H1 (cell line): ENCODE results near the gene AAR2. TPM values are rescaled to one million over a fixed set of nuclear protein-coding genes. Genes with fewer than 3 reads are reported as not detected.

Source experiments
- CTCF ChIA-PET: fragments of 300-600 bp; sonication (Branson Sonifier 250); formaldehyde crosslinking; loops from one replicate; lab custom pipeline; 2021; ENCODE audit not compliant: partially characterized antibody; lab: Charles Lee
- POLR2A ChIA-PET: fragments of 300-600 bp; sonication (Branson Sonifier 250); formaldehyde crosslinking; loops from one replicate; lab custom pipeline; 2021; ENCODE audit warnings: inconsistent platforms; ENCODE audit not compliant: partially characterized antibody; lab: Charles Lee
- DNase-seq, 2 experiments: peaks; one replicate each; pipeline versions ENCODE4 v3.0.0 to v3.0.0-alpha.2; 2010 to 2022; ENCODE audit warnings: low spot score in 2 of 2, low read depth in 1 of 2, mixed read lengths in 1 of 2
- FAIRE-seq: peaks from 2 replicates; lab custom pipeline; 2011; peaks lifted over from hg19 to GRCh38; lab: Jason Lieb, UNC
- H2AFZ ChIP-seq: 2 replicates; pipeline ENCODE4 v1.8.1; 2012; ENCODE audit warnings: low read length, inconsistent platforms
- H2AK5ac ChIP-seq: 2 replicates; pipeline ENCODE4 v1.6.1; 2013; ENCODE audit warnings: low read depth, low read length
- H2BK120ac ChIP-seq: replicated peaks from 2 replicates; pipeline ENCODE3; 2013; ENCODE audit warnings: low read depth, low read length, inconsistent platforms
- H2BK12ac ChIP-seq: 2 replicates; pipeline ENCODE4 v1.6.1; 2013; ENCODE audit warnings: low read depth, low read length
- H2BK15ac ChIP-seq: 2 replicates; pipeline ENCODE4 v1.6.1; 2013; ENCODE audit warnings: low read length
- H2BK20ac ChIP-seq: 2 replicates; pipeline ENCODE4 v1.6.1; 2013; ENCODE audit warnings: low read length
- H2BK5ac ChIP-seq: 2 replicates; pipeline ENCODE4 v1.6.1; 2013; ENCODE audit warnings: low read depth, low read length
- H3K14ac ChIP-seq: 2 replicates; pipeline ENCODE4 v1.6.1; 2013; ENCODE audit warnings: inconsistent platforms; ENCODE audit not compliant: insufficient read length
- H3K18ac ChIP-seq: 2 replicates; pipeline ENCODE4 v1.6.1; 2013; ENCODE audit warnings: low read length; ENCODE audit errors: extremely low read depth
- H3K23ac ChIP-seq: 2 replicates; pipeline ENCODE4 v1.6.1; 2013; ENCODE audit warnings: inconsistent platforms; ENCODE audit not compliant: insufficient read length
- H3K23me2 ChIP-seq: 2 replicates; pipeline ENCODE4 v1.6.1; 2013; ENCODE audit warnings: low read depth, low read length
- H3K27ac ChIP-seq: 2 replicates; pipeline ENCODE4 v1.6.1; 2011; ENCODE audit warnings: low read depth, low read length, inconsistent platforms
- H3K27me3 ChIP-seq, 4 experiments: replicated peaks in 1 of 4; 1 replicate in 1 of 4; 2 replicates in 3 of 4; pipeline versions ENCODE4 v1.6.1 to v1.8.1; 2011 to 2013; ENCODE audit warnings: low read length in 3 of 4, mild to moderate bottlenecking in 3 of 4, inconsistent platforms in 2 of 4, mixed read lengths in 2 of 4, moderate library complexity in 1 of 4; ENCODE audit not compliant: control insufficient read depth in 3 of 4, insufficient read depth in 3 of 4; ENCODE audit errors: extremely low read depth in 1 of 4
- H3K36me3 ChIP-seq, 4 experiments: 2 replicates each; pipeline versions ENCODE4 v1.6.1 to v1.8.1; 2011 to 2013; ENCODE audit warnings: mild to moderate bottlenecking in 4 of 4, low read length in 3 of 4, moderate library complexity in 2 of 4, control low read depth in 1 of 4, inconsistent platforms in 1 of 4; ENCODE audit not compliant: insufficient read depth in 4 of 4, control insufficient read depth in 2 of 4
- H3K4ac ChIP-seq: replicated peaks from 2 replicates; pipeline ENCODE3; 2013; ENCODE audit warnings: low read length, low read depth, mixed read lengths, inconsistent platforms; ENCODE audit not compliant: insufficient read length
- H3K4me1 ChIP-seq, 4 experiments: replicated peaks in 1 of 4; 1 replicate in 1 of 4; 2 replicates in 3 of 4; pipeline versions ENCODE4 v1.6.1 to v1.8.1; 2011 to 2013; ENCODE audit warnings: low read length in 3 of 4, inconsistent platforms in 2 of 4, mixed read lengths in 1 of 4; ENCODE audit not compliant: insufficient read depth in 4 of 4, control insufficient read depth in 3 of 4
- H3K4me2 ChIP-seq, 2 experiments: 2 replicates each; pipeline versions ENCODE4 v1.6.1 to v1.8.1; 2011 to 2013; ENCODE audit warnings: low read depth in 2 of 2, low read length in 2 of 2, control low read depth in 1 of 2, inconsistent platforms in 1 of 2, mild to moderate bottlenecking in 1 of 2; ENCODE audit not compliant: insufficient read depth in 1 of 2
- H3K4me3 ChIP-seq, 4 experiments: fragments of 200-600, 300-600 bp in 1 of 4; sonication (generic), shearing (Covaris generic), sonication (Bioruptor Twin) in 1 of 4; 2 replicates each; pipeline versions ENCODE4 v1.5.1 to v1.8.1; 2011 to 2016; ENCODE audit warnings: low read length in 4 of 4, low read depth in 3 of 4, control low read depth in 2 of 4, inconsistent platforms in 2 of 4, mild to moderate bottlenecking in 2 of 4, mixed read lengths in 1 of 4, moderate library complexity in 1 of 4; ENCODE audit not compliant: insufficient read depth in 2 of 4; ENCODE audit errors: extremely low read depth in 1 of 4
- H3K56ac ChIP-seq: replicated peaks from 2 replicates; pipeline ENCODE3; 2013; ENCODE audit warnings: low read depth, mild to moderate bottlenecking, mixed read lengths, low read length, inconsistent platforms; ENCODE audit not compliant: insufficient read length
- H3K79me1 ChIP-seq: 2 replicates; pipeline ENCODE4 v1.6.1; 2013; ENCODE audit warnings: low read depth, low read length, control low read depth
- H3K79me2 ChIP-seq, 2 experiments: 2 replicates each; pipeline versions ENCODE4 v1.6.1 to v1.8.1; 2012 to 2013; ENCODE audit warnings: low read length in 2 of 2, mild to moderate bottlenecking in 2 of 2, inconsistent platforms in 1 of 2; ENCODE audit not compliant: insufficient read depth in 2 of 2, control insufficient read depth in 1 of 2
- H3K9ac ChIP-seq, 4 experiments: replicated peaks in 1 of 4; 1 replicate in 1 of 4; 2 replicates in 3 of 4; pipeline versions ENCODE4 v1.6.1 to v1.8.1; 2011 to 2013; ENCODE audit warnings: low read depth in 3 of 4, low read length in 3 of 4, control low read depth in 2 of 4, mild to moderate bottlenecking in 2 of 4, moderate library complexity in 2 of 4, inconsistent platforms in 1 of 4; ENCODE audit errors: extremely low read depth in 1 of 4
- H3K9me3 ChIP-seq, 2 experiments: 2 replicates each; pipeline versions ENCODE4 v1.6.1 to v1.8.1; 2012 to 2013; ENCODE audit warnings: mild to moderate bottlenecking in 2 of 2, moderate library complexity in 2 of 2, control low read depth in 1 of 2, inconsistent platforms in 1 of 2, low read depth in 1 of 2, low read length in 1 of 2, mixed read lengths in 1 of 2; ENCODE audit not compliant: insufficient read depth in 2 of 2
- H4K20me1 ChIP-seq, 2 experiments: replicated peaks in 1 of 2; 2 replicates each; pipeline versions ENCODE3 to v1.8.1; 2011 to 2013; ENCODE audit warnings: inconsistent platforms in 2 of 2, low read length in 2 of 2, mild to moderate bottlenecking in 1 of 2; ENCODE audit not compliant: insufficient read depth in 2 of 2, control insufficient read depth in 1 of 2
- H4K5ac ChIP-seq: 2 replicates; pipeline ENCODE4 v1.6.1; 2013; ENCODE audit warnings: low read length, low read depth, mixed read lengths, inconsistent platforms; ENCODE audit not compliant: insufficient read length
- H4K8ac ChIP-seq: 2 replicates; pipeline ENCODE4 v1.8.0; 2013; ENCODE audit warnings: mild to moderate bottlenecking, moderate library complexity, low read length, inconsistent platforms; ENCODE audit not compliant: insufficient read depth; ENCODE audit errors: extremely low read depth
- H4K91ac ChIP-seq: replicated peaks from 2 replicates; pipeline ENCODE3; 2013; ENCODE audit warnings: low read length, mixed read lengths, inconsistent platforms; ENCODE audit not compliant: insufficient read length
- CHD2 ChIP-seq: IDR thresholded peaks from 2 replicates; pipeline ENCODE4 v1.6.1; 2012; ENCODE audit warnings: low read length, improper control_type of control experiment
- HDAC2 ChIP-seq, 2 experiments: fragments of 300-600 bp in 1 of 2; sonication (generic) in 1 of 2; IDR thresholded peaks; 2 replicates each; pipeline ENCODE4 v1.6.1; 2011 to 2012; ENCODE audit warnings: low read depth in 2 of 2, low read length in 2 of 2, mild to moderate bottlenecking in 2 of 2, moderate library complexity in 2 of 2, borderline replicate concordance in 1 of 2, inconsistent platforms in 1 of 2
- JUND ChIP-seq: IDR thresholded peaks from 2 replicates; pipeline ENCODE4 v1.6.1; 2011; ENCODE audit warnings: mild to moderate bottlenecking, improper control_type of control experiment, low read length
- RFX5 ChIP-seq: IDR thresholded peaks from 2 replicates; pipeline ENCODE4 v1.6.1; 2011; ENCODE audit warnings: low read depth, low read length, improper control_type of control experiment, borderline replicate concordance
- SRF ChIP-seq: IDR thresholded peaks from 2 replicates; pipeline ENCODE4 v1.6.1; 2011; ENCODE audit warnings: mild to moderate bottlenecking, low read depth, low read length, moderate library complexity
- TEAD4 ChIP-seq: IDR thresholded peaks from 2 replicates; pipeline ENCODE4 v1.6.1; 2012; ENCODE audit warnings: low read depth, low read length, inconsistent platforms, mixed read lengths
- YY1 ChIP-seq: IDR thresholded peaks from 2 replicates; pipeline ENCODE4 v1.6.1; 2011; ENCODE audit warnings: low read depth, mild to moderate bottlenecking, low read length
- WGBS, 2 experiments: shearing (Covaris generic) in 1 of 2; methylation state at CpG; one replicate each; pipeline versions ENCODE4 v1.1.6 to v1.1.7; 2013 to 2015; ENCODE audit warnings: low lambda C conversion rate in 2 of 2, mixed read lengths in 2 of 2, inconsistent platforms in 1 of 2, low coverage in 1 of 2, missing lambda C conversion rate in 1 of 2; ENCODE audit not compliant: insufficient replicate concordance in 2 of 2, insufficient coverage in 1 of 2, insufficient read length in 1 of 2; ENCODE audit errors: extremely low coverage in 1 of 2, missing lambda C conversion rate in 1 of 2; 5-methylcytosine and 5-hydroxymethylcytosine counted together
- polyA plus RNA-seq, 7 experiments: library from polyadenylated mRNA; depleted of rRNA in 3 of 7; stranded (reverse) in 5 of 7; unstranded in 2 of 7; fragments of >200 nt in 5 of 7; fragments of 200-250 nt in 2 of 7; gene quantifications; 1 replicate in 5 of 7; 2 replicates in 1 of 7; 4 replicates in 1 of 7; pipeline versions ENCODE4 v1.2.1 to v1.2.3, GENCODE V29; 2011 to 2013; ENCODE audit warnings: missing spikeins in 2 of 7, mixed read lengths in 2 of 7
- total RNA-seq: library from RNA; stranded (reverse); fragmentation: NEBNext Ultra II Directional; extraction: Animal tissue kit (Norgen Biotek cat#: 25700); gene quantifications from 2 replicates; pipeline ENCODE4 v1.2.1, GENCODE V29; 2021
- TF ChIP-seq, protein P1 (sequence below), 3 experiments: IDR thresholded peaks; 1 replicate in 2 of 3; 2 replicates in 1 of 3; pipeline versions ENCODE4 v1.5.1 to v1.6.1; 2011; ENCODE audit warnings: low read length in 3 of 3, mild to moderate bottlenecking in 3 of 3, inconsistent platforms in 2 of 3, low read depth in 1 of 3, moderate library complexity in 1 of 3; ENCODE audit not compliant: insufficient read depth in 1 of 3; ENCODE audit errors: control extremely low read depth in 1 of 3

The AAR2 gene
- total and polyA plus RNA-seq, 2 of the 8 experiments (the other 6 are each of a cell fraction or from before 2014, with no cell fraction given) = 25.5 to 36.1 TPM

DNA sequence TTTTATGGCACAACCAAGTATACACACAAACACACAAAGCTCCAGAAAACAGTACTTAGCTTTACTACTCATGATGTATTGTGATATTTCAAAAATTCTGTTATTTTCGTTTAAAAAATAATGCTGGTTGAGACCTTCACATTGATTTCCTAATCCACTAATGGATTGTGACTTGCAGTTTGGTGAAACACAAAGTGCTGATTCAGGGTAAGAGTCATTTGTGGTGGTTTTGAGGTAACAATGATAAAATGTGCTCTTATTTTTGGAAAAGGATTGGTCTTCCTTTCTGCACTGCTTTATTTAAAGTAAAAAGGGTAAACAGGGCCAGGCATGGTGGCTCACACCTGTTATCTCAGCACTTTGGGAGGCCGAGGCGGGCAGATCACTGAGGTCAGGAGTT, 1.9 kb downstream of the AAR2 start:
- peaks cover 2% of the 10 kb centered on the region in 2 experiments for H4K20me1 ChIP-seq

More for the DNA sequence above, 1.9 kb downstream of the AAR2 start:
- peaks cover 0 to 7% (median 5%) of the 10 kb centered on the region in 4 experiments; a peak in 6 of 7 replicates for H3K4me1 ChIP-seq
- H3K36me3 ChIP-seq = peaks cover 4 to 27% (median 13%) of the 10 kb centered on the region in 4 experiments; a peak in 6 of 8 replicates
- no peak overlapping the region for H3K23ac ChIP-seq
- H3K4me3 ChIP-seq = no peak overlapping the region
- no peak overlapping the region for H2AK5ac ChIP-seq
- H2BK12ac ChIP-seq = no peak overlapping the region
- H3K27me3 ChIP-seq = no peaks in the 10 kb centered on the region
- POLR2A ChIA-PET = interaction anchor here (1.1 to 1.5 kb wide), 3 partner anchors 21 to 166 kb away, joined by 3 to 4 read pairs (median 3); no protein-coding TSS in a partner anchor
- H4K8ac ChIP-seq = no peak overlapping the region
- no peak overlapping the region for H3K18ac ChIP-seq
- no peak overlapping the region for H3K56ac ChIP-seq
- DNase-seq = no peak
- H2BK15ac ChIP-seq = no peak overlapping the region
- no peak overlapping the region for H2BK120ac ChIP-seq
- peaks cover 2% of the 10 kb centered on the region; the same call in 1 of the 2 replicates for H3K79me1 ChIP-seq
- H3K23me2 ChIP-seq = peaks cover 10% of the 10 kb centered on the region
- H4K5ac ChIP-seq = no peak overlapping the region
- H3K9ac ChIP-seq = no peak overlapping the region
- no peak overlapping the region for H2BK20ac ChIP-seq
- no peak overlapping the region; a peak in 1 of 4 replicates for H3K4me2 ChIP-seq
- no peaks in the 10 kb centered on the region for H3K9me3 ChIP-seq
- FAIRE-seq = no peak
- no peak overlapping the region for H3K27ac ChIP-seq
- no peak overlapping the region for H3K14ac ChIP-seq
- 86% methylated on average over 3 of the region's 3 CpGs; no CpG with 5 or more reads in 1 of the 2 experiments for whole genome bisulfite sequencing, 2 experiments
- H3K79me2 ChIP-seq = peaks cover 17 to 36% of the 10 kb centered on the region in 2 experiments
- H3K4ac ChIP-seq = no peak overlapping the region
- no peak overlapping the region for H2AFZ ChIP-seq
- H2BK5ac ChIP-seq = no peak overlapping the region
- CTCF ChIA-PET = interaction anchor here (1.0 to 4.2 kb wide), 5 partner anchors 20 to 209 kb away, joined by 3 to 21 read pairs (median 6); no protein-coding TSS in a partner anchor
- TF ChIP-seq SRF (no peak), TEAD4 (no peak), RFX5 (no peak), YY1 (no peak), HDAC2 (IDR thresholded peaks at IDR 0.05; ENCODE audit: borderline replicate concordance in 1 of 2, low read depth in 2 of 2, low read length in 2 of 2) (no peak), JUND (no peak), CHD2 (no peak)
- TF ChIP-seq, protein P1, sequence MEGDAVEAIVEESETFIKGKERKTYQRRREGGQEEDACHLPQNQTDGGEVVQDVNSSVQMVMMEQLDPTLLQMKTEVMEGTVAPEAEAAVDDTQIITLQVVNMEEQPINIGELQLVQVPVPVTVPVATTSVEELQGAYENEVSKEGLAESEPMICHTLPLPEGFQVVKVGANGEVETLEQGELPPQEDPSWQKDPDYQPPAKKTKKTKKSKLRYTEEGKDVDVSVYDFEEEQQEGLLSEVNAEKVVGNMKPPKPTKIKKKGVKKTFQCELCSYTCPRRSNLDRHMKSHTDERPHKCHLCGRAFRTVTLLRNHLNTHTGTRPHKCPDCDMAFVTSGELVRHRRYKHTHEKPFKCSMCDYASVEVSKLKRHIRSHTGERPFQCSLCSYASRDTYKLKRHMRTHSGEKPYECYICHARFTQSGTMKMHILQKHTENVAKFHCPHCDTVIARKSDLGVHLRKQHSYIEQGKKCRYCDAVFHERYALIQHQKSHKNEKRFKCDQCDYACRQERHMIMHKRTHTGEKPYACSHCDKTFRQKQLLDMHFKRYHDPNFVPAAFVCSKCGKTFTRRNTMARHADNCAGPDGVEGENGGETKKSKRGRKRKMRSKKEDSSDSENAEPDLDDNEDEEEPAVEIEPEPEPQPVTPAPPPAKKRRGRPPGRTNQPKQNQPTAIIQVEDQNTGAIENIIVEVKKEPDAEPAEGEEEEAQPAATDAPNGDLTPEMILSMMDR (IDR thresholded peaks at IDR 0.05; ENCODE audit: control extremely low read depth in 1 of 3, insufficient read depth in 1 of 3, low read depth in 1 of 3, low read length in 3 of 3) = no peak
- no peak overlapping the region for H4K91ac ChIP-seq
